ENCODE results near the gene ZNF609. TPM values are rescaled to one million over a fixed set of nuclear protein-coding genes. Genes with fewer than 3 reads are reported as not detected.

ZNF609 gene
- polyA plus RNA-seq, 3 donors: 1.3 to 13.2 (median 1.7) TPM

GRCh38 chr15:64532521-64533315 lies 72.3 kb downstream of the ZNF609 start:
- Histone ChIP-seq H3K9ac (ENCODE audit: insufficient read depth, low read length, poor library complexity, severe bottlenecking) (no peak overlapping the region), H3K27ac (ENCODE audit: low read depth in 1 of 2, low read length in 2 of 2) (no peak overlapping the region), H3K9me3 (replicated peaks in 1 of 2; ENCODE audit: control insufficient read depth in 1 of 2, insufficient read depth in 1 of 2, low read length in 2 of 2) (no peaks in the 10 kb centered on the region), H3K4me2 (replicated peaks; ENCODE audit: extremely low read depth, low read length, poor library complexity, severe bottlenecking) (no peak overlapping the region), H3K79me2 (ENCODE audit: insufficient read depth, low read length) (peaks cover 93% of the 10 kb centered on the region), H2AFZ (ENCODE audit: insufficient read depth, low read depth, low read length, poor library complexity, severe bottlenecking) (no peak overlapping the region), H3K4me1 (ENCODE audit: control insufficient read depth in 1 of 2, insufficient read depth in 2 of 2, low read length in 2 of 2) (peaks cover 6 to 8% of the 10 kb centered on the region in 2 donors), H3K27me3 (ENCODE audit: control insufficient read depth in 2 of 2, insufficient read depth in 2 of 2, low read length in 2 of 2) (no peaks in the 10 kb centered on the region), H4K20me1 (ENCODE audit: insufficient read depth, low read length) (peaks cover 93% of the 10 kb centered on the region), H3K4me3 (replicated peaks in 1 of 3; ENCODE audit: low read depth in 2 of 3, low read length in 3 of 3) (no peak overlapping the region), H3K36me3 (replicated peaks in 1 of 2; ENCODE audit: control insufficient read depth in 1 of 2, insufficient read depth in 2 of 2, low read length in 2 of 2) (peaks cover 5 to 21% of the 10 kb centered on the region in 2 donors)
- DNase-seq: peak in 1 of 3 donors; percentile 8
- TF ChIP-seq, protein P1, sequence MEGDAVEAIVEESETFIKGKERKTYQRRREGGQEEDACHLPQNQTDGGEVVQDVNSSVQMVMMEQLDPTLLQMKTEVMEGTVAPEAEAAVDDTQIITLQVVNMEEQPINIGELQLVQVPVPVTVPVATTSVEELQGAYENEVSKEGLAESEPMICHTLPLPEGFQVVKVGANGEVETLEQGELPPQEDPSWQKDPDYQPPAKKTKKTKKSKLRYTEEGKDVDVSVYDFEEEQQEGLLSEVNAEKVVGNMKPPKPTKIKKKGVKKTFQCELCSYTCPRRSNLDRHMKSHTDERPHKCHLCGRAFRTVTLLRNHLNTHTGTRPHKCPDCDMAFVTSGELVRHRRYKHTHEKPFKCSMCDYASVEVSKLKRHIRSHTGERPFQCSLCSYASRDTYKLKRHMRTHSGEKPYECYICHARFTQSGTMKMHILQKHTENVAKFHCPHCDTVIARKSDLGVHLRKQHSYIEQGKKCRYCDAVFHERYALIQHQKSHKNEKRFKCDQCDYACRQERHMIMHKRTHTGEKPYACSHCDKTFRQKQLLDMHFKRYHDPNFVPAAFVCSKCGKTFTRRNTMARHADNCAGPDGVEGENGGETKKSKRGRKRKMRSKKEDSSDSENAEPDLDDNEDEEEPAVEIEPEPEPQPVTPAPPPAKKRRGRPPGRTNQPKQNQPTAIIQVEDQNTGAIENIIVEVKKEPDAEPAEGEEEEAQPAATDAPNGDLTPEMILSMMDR (IDR thresholded peaks at IDR 0.05): no peak
- Mint-ChIP-seq H3K27me3 (ENCODE audit: low read depth in 3 of 3) (peaks cover 0 to 2% (median 0%) of the 10 kb centered on the region in 3 donors), H3K9me3 (no peaks in the 10 kb centered on the region), H3K27ac (peak overlapping the region in 3 of 7 donors; percentile 46 to 75 (median 59)), H3K36me3 (peaks cover 17 to 31% of the 10 kb centered on the region in 2 donors), H3K4me1 (peaks cover 22% of the 10 kb centered on the region), H3K4me3 (no peak overlapping the region)
- 83% methylated on average over 2 of the region's 12 CpGs for WGBS (ENCODE audit: insufficient coverage)
- intact Hi-C loops (cut with micrococcal nuclease): no loop called here

- H3K9ac ChIP-seq (ENCODE audit: insufficient read depth, low read length, poor library complexity, severe bottlenecking): no peak overlapping the region
Measured at GRCh38 chr15:64535460-64536243, 75.3 kb downstream of the ZNF609 start.

More at GRCh38 chr15:64535460-64536243, 75.3 kb downstream of the ZNF609 start:
- DNase-seq: no peak
- intact Hi-C loops (cut with micrococcal nuclease): no loop called here
- Histone ChIP-seq H3K27ac (ENCODE audit: low read depth in 1 of 2, low read length in 2 of 2) (peak overlapping the region in 1 of 2 donors; percentile 51), H3K27me3 (ENCODE audit: control insufficient read depth in 2 of 2, insufficient read depth in 2 of 2, low read length in 2 of 2) (no peaks in the 10 kb centered on the region), H3K36me3 (replicated peaks in 1 of 2; ENCODE audit: control insufficient read depth in 1 of 2, insufficient read depth in 2 of 2, low read length in 2 of 2) (peaks cover 0 to 2% of the 10 kb centered on the region in 2 donors), H3K79me2 (ENCODE audit: insufficient read depth, low read length) (peaks cover 90% of the 10 kb centered on the region), H2AFZ (ENCODE audit: insufficient read depth, low read depth, low read length, poor library complexity, severe bottlenecking) (no peak overlapping the region), H3K4me1 (ENCODE audit: control insufficient read depth in 1 of 2, insufficient read depth in 2 of 2, low read length in 2 of 2) (peaks cover 6 to 8% of the 10 kb centered on the region in 2 donors), H3K4me3 (replicated peaks in 1 of 3; ENCODE audit: low read depth in 2 of 3, low read length in 3 of 3) (no peak overlapping the region), H4K20me1 (ENCODE audit: insufficient read depth, low read length) (peaks cover 82% of the 10 kb centered on the region), H3K9me3 (replicated peaks in 1 of 2; ENCODE audit: control insufficient read depth in 1 of 2, insufficient read depth in 1 of 2, low read length in 2 of 2) (no peaks in the 10 kb centered on the region), H3K4me2 (replicated peaks; ENCODE audit: extremely low read depth, low read length, poor library complexity, severe bottlenecking) (no peak overlapping the region)
- H3K36me3 Mint-ChIP-seq: peaks cover 2 to 16% of the 10 kb centered on the region in 2 donors
- peaks cover 27% of the 10 kb centered on the region for H3K4me1 Mint-ChIP-seq
- no CpG with 5 or more reads among the region's 4 CpGs for WGBS (ENCODE audit: insufficient coverage)
- peak overlapping the region in 2 of 7 donors; percentile 26 to 50 for H3K27ac Mint-ChIP-seq
- TF ChIP-seq, protein P1 (IDR thresholded peaks at IDR 0.05): no peak
- no peaks in the 10 kb centered on the region for H3K9me3 Mint-ChIP-seq
- peaks cover 0 to 2% (median 0%) of the 10 kb centered on the region in 3 donors for H3K27me3 Mint-ChIP-seq (ENCODE audit: low read depth in 3 of 3)
- no peak overlapping the region for H3K4me3 Mint-ChIP-seq

Measured in CD14-positive monocyte (primary cell).